ENCODE data around the gene SND1. TPM values are rescaled to one million over a fixed set of nuclear protein-coding genes. Genes with fewer than 3 reads are reported as not detected.

The SND1 gene
- total and polyA plus RNA-seq, 2 donors (not counting 3 experiments of a cell fraction or from before 2014, with no cell fraction given), result 116 to 249 TPM

DNA sequence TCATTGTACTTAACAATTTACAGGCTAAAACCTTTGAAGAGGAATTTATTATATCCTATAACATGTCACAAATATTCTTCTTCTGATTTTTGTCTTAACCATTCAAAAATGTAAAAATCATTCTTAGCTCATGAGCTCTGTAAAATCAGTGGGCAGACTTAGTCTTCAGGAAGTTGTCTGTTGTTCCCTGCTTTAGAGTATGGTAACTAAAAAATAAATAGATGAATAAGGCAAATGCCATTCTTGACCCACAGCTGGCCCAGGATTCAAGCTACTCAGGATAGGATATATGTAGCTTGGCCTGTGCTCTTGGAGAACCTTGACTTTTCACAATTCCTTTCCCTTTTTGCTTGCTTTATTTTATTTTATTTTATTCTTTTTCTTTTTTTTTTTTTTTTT is 327.7 kb downstream of the SND1 start:
- dilution Hi-C loops (cut with MboI; ENCODE audit: extremely low pct_ligation_motif_present, low sequenced_read_pairs) (no loop called here), intact Hi-C loops (cut with micrococcal nuclease) (no loop called here)
- Histone ChIP-seq H3K27me3 (ENCODE audit: control insufficient read depth in 2 of 2, insufficient read depth in 2 of 2, low read length in 2 of 2) (no peaks in the 10 kb centered on the region), H3K4me1 (ENCODE audit: control insufficient read depth, extremely low read depth, insufficient read depth, low read length) (no peaks in the 10 kb centered on the region), H3K36me3 (ENCODE audit: control insufficient read depth in 2 of 2, extremely low read depth in 1 of 2, insufficient read depth in 2 of 2, low read length in 2 of 2) (peaks cover 0 to under 1% of the 10 kb centered on the region in 2 experiments), H3K9me1 (replicated peaks; ENCODE audit: control insufficient read depth, extremely low read depth, insufficient read depth, low read length) (no peaks in the 10 kb centered on the region), H3K4me2 (ENCODE audit: insufficient read depth, low read length) (no peak overlapping the region), H3K9ac (replicated peaks; ENCODE audit: extremely low read depth, insufficient read depth, low read length) (no peak overlapping the region), H4K20me1 (replicated peaks; ENCODE audit: control insufficient read depth, extremely low read depth, insufficient read depth, low read length) (peaks cover 4% of the 10 kb centered on the region), H3K79me2 (ENCODE audit: control insufficient read depth, insufficient read depth, low read length) (no peaks in the 10 kb centered on the region), H3K4me3 (replicated peaks in 1 of 3; ENCODE audit: insufficient read depth in 1 of 3, low read depth in 1 of 3, low read length in 3 of 3) (no peak overlapping the region), H3K9me3 (replicated peaks; ENCODE audit: control insufficient read depth, insufficient read depth, low read length) (no peaks in the 10 kb centered on the region), H3K27ac (ENCODE audit: insufficient read depth, low read depth, low read length) (no peak overlapping the region), H2AFZ (ENCODE audit: low read depth, low read length) (no peak overlapping the region)
- CTCF ChIA-PET, result interaction anchor here (0.6 to 2.0 kb wide), 3 partner anchors 20 to 109 kb away, joined by 3 to 6 read pairs (median 3); no protein-coding TSS in a partner anchor
- TF ChIP-seq POLR2AphosphoS5 (IDR thresholded peaks at IDR 0.05; ENCODE audit: insufficient read depth, low read depth, low read length), result no peak
- TF ChIP-seq, protein P1, sequence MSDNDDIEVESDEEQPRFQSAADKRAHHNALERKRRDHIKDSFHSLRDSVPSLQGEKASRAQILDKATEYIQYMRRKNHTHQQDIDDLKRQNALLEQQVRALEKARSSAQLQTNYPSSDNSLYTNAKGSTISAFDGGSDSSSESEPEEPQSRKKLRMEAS (IDR thresholded peaks at IDR 0.05; ENCODE audit: insufficient read depth, insufficient read length), result no peak
- no peak for TF ChIP-seq EZH2 (IDR thresholded peaks at IDR 0.05; ENCODE audit: borderline replicate concordance, low read depth, low read length, severe bottlenecking)
- TF ChIP-seq MYC (IDR thresholded peaks at IDR 0.05; ENCODE audit: low read depth, low read length), result no peak
- TF ChIP-seq POLR2A (IDR thresholded peaks at IDR 0.05; ENCODE audit: low read depth, low read length), result no peak
- TF ChIP-seq GATA2 (IDR thresholded peaks at IDR 0.05; ENCODE audit: insufficient read depth, insufficient read length, low read depth, low read length), result no peak
- TF ChIP-seq, protein P2, sequence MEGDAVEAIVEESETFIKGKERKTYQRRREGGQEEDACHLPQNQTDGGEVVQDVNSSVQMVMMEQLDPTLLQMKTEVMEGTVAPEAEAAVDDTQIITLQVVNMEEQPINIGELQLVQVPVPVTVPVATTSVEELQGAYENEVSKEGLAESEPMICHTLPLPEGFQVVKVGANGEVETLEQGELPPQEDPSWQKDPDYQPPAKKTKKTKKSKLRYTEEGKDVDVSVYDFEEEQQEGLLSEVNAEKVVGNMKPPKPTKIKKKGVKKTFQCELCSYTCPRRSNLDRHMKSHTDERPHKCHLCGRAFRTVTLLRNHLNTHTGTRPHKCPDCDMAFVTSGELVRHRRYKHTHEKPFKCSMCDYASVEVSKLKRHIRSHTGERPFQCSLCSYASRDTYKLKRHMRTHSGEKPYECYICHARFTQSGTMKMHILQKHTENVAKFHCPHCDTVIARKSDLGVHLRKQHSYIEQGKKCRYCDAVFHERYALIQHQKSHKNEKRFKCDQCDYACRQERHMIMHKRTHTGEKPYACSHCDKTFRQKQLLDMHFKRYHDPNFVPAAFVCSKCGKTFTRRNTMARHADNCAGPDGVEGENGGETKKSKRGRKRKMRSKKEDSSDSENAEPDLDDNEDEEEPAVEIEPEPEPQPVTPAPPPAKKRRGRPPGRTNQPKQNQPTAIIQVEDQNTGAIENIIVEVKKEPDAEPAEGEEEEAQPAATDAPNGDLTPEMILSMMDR (IDR thresholded peaks at IDR 0.05; ENCODE audit: extremely low read depth in 1 of 2, insufficient read depth in 1 of 2, low read depth in 1 of 2, low read length in 2 of 2), result no peak
- no peak for TF ChIP-seq JUN (IDR thresholded peaks at IDR 0.05; ENCODE audit: borderline replicate concordance, insufficient read depth, insufficient read length, low read depth)
- DNase-seq (ENCODE audit: low read depth, low spot score) (no peak), FAIRE-seq (no peak)
- POLR2A ChIA-PET, result no interaction called here
- BruUV-seq (replicated peaks), result no TSS peak

All from endothelial cell of umbilical vein (primary cell).